IMR-90 (cell line): ENCODE data around the gene PLXDC1.

ENCODE experiments used
- CEBPB ChIP-seq: IDR thresholded peaks from 2 replicates; pipeline ENCODE4 v1.6.1; 2012; ENCODE audit warnings: low read depth, low read length, improper control_type of control experiment
- CTCF ChIP-seq: conservative IDR thresholded peaks from 2 replicates; pipeline ENCODE4 v1.5.1; 2012; ENCODE audit warnings: mild to moderate bottlenecking, low read depth, low read length, improper control_type of control experiment
- POLR2A ChIP-seq: IDR thresholded peaks from 2 replicates; pipeline ENCODE4 v1.6.1; 2012; ENCODE audit warnings: mild to moderate bottlenecking, low read depth, low read length
- RFX5 ChIP-seq: IDR thresholded peaks from 2 replicates; pipeline ENCODE4 v1.8.0; 2012; ENCODE audit warnings: low read depth, mild to moderate bottlenecking, low read length, moderate library complexity

- TF ChIP-seq POLR2A = no peak
- TF ChIP-seq CTCF = no peak
- TF ChIP-seq CEBPB = no peak
- TF ChIP-seq RFX5 = no peak
Measured at GRCh38 chr17:39110435-39111136, 40.9 kb downstream of the PLXDC1 start.
